GM12891 (cell line): ENCODE results near the gene DNAJC25. TPM values are rescaled to one million over a fixed set of nuclear protein-coding genes. Genes with fewer than 3 reads are reported as not detected.

Experiments
- DNase-seq: peaks from one replicate; pipeline ENCODE4 v3.0.0; 2011; ENCODE audit warnings: low spot score; ENCODE audit not compliant: insufficient read length
- FAIRE-seq: peaks from 2 replicates; lab custom pipeline; 2011; peaks lifted over from hg19 to GRCh38; lab: Jason Lieb, UNC
- PAX5 ChIP-seq: IDR thresholded peaks from 2 replicates; pipeline ENCODE4 v1.6.1; 2011; ENCODE audit warnings: low read length, moderate library complexity, mild to moderate bottlenecking; ENCODE audit not compliant: insufficient read depth, severe bottlenecking
- POLR2A ChIP-seq: IDR thresholded peaks from 2 replicates; pipeline ENCODE4 v1.6.1; 2011; ENCODE audit warnings: low read depth, low read length, control low read depth
- POLR2AphosphoS5 ChIP-seq: IDR thresholded peaks from 2 replicates; pipeline ENCODE4 v1.6.1; 2011; ENCODE audit warnings: low read depth, low read length, control low read depth
- POU2F2 ChIP-seq: IDR thresholded peaks from 2 replicates; pipeline ENCODE4 v1.6.1; 2011; ENCODE audit warnings: low read depth, mild to moderate bottlenecking, control low read depth, low read length, moderate library complexity
- SPI1 ChIP-seq: IDR thresholded peaks from 2 replicates; pipeline ENCODE4 v1.6.1; 2011; ENCODE audit warnings: low read depth, low read length, control low read depth
- TAF1 ChIP-seq: IDR thresholded peaks from 2 replicates; pipeline ENCODE4 v1.6.1; 2011; ENCODE audit warnings: low read depth, low read length, control low read depth
- polyA plus RNA-seq: library from polyadenylated mRNA; unstranded; fragments of >200 nt; gene quantifications from one replicate; pipeline ENCODE4 v1.2.1, GENCODE V29; 2012; ENCODE audit warnings: low read depth, missing spikeins, inconsistent platforms; ENCODE audit not compliant: missing spikeins

DNAJC25 gene
- 4.2 TPM for polyA plus RNA-seq

- DNase-seq (peak; percentile 99), FAIRE-seq (peak; percentile 99)
- TF ChIP-seq POU2F2 (peak; percentile 76; the same call in 1 of the 2 replicates), TAF1 (peak; percentile 91), PAX5 (peak; percentile 46), POLR2AphosphoS5 (peak; percentile 94), SPI1 (no peak), POLR2A (peak; percentile 99)
These were observed at the start of gene DNAJC25 for GRCh38 chr9:111631214-111631971. DNAJC25 (plus strand) TSS chr9:111631334; CDS start chr9:111631408, 74 bp downstream.

- TF ChIP-seq POU2F2 (no peak), POLR2A (no peak), PAX5 (no peak), POLR2AphosphoS5 (no peak), SPI1 (no peak), TAF1 (no peak)
- no peak for FAIRE-seq
- no peak for DNase-seq
These were observed 48.2 kb upstream of the DNAJC25 start for GRCh38 chr9:111582888-111583287.

GRCh38 chr9:111586378-111586777 is 44.8 kb upstream of the DNAJC25 start:
- TF ChIP-seq POU2F2 (no peak), POLR2A (no peak), SPI1 (no peak), POLR2AphosphoS5 (no peak), TAF1 (no peak), PAX5 (no peak)
- DNase-seq (no peak), FAIRE-seq (no peak)

GRCh38 chr9:111588846-111589245 is 42.3 kb upstream of the DNAJC25 start:
- TF ChIP-seq POLR2AphosphoS5 = no peak
- TF ChIP-seq TAF1 = no peak
- no peak for TF ChIP-seq SPI1
- TF ChIP-seq PAX5 = no peak
- TF ChIP-seq POU2F2 = no peak
- no peak for TF ChIP-seq POLR2A
- DNase-seq (no peak), FAIRE-seq (no peak)

- TF ChIP-seq POU2F2 (no peak), POLR2A (no peak), POLR2AphosphoS5 (no peak), TAF1 (no peak)
- no peak for FAIRE-seq
- DNase-seq = peak; percentile 43
These were observed 33.0 kb upstream of the DNAJC25 start for GRCh38 chr9:111597852-111598732.

- DNase-seq (no peak), FAIRE-seq (no peak)
- TF ChIP-seq POLR2AphosphoS5 (no peak), TAF1 (no peak), SPI1 (no peak), POU2F2 (no peak), POLR2A (no peak), PAX5 (no peak)
These were observed 32.4 kb upstream of the DNAJC25 start for GRCh38 chr9:111598733-111599091.

DNA sequence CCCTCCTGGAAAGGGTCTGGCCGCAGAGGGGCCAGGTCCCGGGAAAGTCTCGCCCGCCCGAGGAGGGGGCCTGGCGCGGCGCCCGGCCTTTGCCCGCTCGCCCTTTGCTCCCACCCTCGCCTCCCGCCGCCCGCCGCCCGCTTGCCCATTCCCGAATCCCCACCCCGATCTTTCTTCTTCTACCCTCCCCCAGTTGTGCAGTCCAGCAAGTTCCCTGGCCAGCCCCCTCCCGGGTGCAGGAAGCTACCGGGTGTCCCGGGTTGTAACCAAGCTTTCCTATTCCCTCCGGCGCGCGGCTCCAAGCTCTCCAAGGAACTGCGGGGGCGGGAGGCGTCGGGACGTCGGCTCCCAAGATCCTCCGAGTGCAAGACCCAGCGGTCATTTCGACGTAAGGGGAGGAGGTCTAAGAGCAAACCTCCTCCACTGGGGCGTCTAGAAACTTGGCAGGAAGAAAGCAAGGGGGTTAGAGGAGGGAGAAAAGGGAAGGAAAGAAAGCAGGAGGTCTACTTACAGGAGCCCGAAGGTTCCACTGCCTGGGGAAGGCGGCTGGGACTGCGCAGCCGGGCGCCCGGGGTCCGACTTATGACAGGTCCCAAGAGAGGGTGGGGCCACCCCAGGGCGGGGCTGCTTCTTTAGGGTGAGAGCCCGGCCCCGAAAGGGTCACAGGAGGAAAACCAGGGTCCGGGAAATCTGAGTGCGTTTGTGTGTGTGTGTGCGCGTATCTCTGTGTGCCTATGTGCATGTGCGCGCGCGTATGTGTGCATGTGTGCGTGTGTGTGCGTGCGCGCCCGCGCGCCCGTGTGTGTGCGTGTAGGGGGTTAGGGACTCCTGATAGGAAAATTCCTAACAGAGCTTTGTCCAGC is 31.8 kb upstream of the DNAJC25 start, which contains the start of gene PTGR1:
PTGR1 (minus strand) TSS at position 556 of the 863 bp plus-strand sequence. CDS start 2,225 bp downstream, outside the sequence.
- peak; percentile 43 for DNase-seq
- TF ChIP-seq POLR2AphosphoS5 (no peak), POU2F2 (no peak; the same call in 1 of the 2 replicates), TAF1 (no peak), PAX5 (no peak), SPI1 (no peak), POLR2A (no peak)
- peak; percentile 81 for FAIRE-seq

- FAIRE-seq (no peak), DNase-seq (no peak)
- TF ChIP-seq POLR2AphosphoS5 (no peak), POLR2A (no peak), TAF1 (no peak), SPI1 (no peak), POU2F2 (no peak), PAX5 (no peak)
These were observed 31.2 kb upstream of the DNAJC25 start for GRCh38 chr9:111599955-111600343.
